Measurements from ENCODE around the gene RSPO3. TPM values are rescaled to one million over a fixed set of nuclear protein-coding genes. Genes with fewer than 3 reads are reported as not detected.

Gene RSPO3, protein sequence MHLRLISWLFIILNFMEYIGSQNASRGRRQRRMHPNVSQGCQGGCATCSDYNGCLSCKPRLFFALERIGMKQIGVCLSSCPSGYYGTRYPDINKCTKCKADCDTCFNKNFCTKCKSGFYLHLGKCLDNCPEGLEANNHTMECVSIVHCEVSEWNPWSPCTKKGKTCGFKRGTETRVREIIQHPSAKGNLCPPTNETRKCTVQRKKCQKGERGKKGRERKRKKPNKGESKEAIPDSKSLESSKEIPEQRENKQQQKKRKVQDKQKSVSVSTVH
- total RNA-seq (ENCODE audit: low replicate concordance): 5.4 and 32.3 TPM in 2 replicates
- long read RNA-seq, partial matches to known transcripts: 0 of 1 reads
- long read RNA-seq, other reads (novel, unspliced or antisense): 1 of 1 reads

DNA sequence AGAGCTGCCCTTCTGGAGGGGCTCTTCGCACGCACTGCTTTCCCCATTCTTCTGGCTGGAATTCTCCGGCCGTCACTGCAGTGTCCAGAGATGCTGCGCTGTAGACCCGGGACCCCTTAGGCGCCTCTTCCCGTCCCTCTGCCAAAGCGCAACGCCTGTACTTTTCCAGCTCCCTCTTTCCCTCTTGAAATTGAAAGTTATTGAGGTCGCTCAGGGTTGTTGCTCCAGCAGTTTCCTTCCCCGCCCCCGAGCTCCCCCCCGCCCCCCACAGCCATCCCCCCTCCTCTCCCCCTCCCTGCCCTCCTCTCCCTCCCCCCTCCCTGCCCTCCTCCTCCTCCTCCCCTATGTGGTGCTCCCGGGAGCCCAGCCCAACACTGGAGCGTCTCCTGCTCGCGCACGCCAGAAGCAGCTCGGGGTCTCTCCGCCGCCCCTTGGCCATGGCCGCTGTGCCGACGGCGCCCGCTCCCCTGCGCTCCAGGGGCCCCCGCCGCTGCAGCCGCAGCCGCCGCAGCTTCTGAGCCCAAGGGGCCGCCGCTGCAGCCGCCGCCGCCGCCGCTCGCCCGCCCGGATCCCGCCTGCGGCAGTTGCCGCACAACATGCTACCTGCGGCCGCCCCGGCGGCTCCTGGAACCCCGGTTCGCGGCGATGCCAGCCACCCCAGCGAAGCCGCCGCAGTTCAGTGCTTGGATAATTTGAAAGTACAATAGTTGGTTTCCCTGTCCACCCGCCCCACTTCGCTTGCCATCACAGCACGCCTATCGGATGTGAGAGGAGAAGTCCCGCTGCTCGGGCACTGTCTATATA is at the start of gene RSPO3:
Gene RSPO3 (plus strand): TSS at position 374 of the 804 bp plus-strand sequence. CDS start 522 bp downstream, outside the sequence.
- Mint-ChIP-seq H3K4me1 (ENCODE audit: unreplicated experiment) (peaks cover 26% of the 10 kb centered on the region), H3K9me3 (no peaks in the 10 kb centered on the region), H3K27ac (no peak within 1 kb of the TSS), H3K27me3 (peaks cover 75% of the 10 kb centered on the region), H3K4me3 (peak within 1 kb of the TSS; percentile 93), H3K36me3 (no peaks in the 10 kb centered on the region)
- TF ChIP-seq, protein P1, sequence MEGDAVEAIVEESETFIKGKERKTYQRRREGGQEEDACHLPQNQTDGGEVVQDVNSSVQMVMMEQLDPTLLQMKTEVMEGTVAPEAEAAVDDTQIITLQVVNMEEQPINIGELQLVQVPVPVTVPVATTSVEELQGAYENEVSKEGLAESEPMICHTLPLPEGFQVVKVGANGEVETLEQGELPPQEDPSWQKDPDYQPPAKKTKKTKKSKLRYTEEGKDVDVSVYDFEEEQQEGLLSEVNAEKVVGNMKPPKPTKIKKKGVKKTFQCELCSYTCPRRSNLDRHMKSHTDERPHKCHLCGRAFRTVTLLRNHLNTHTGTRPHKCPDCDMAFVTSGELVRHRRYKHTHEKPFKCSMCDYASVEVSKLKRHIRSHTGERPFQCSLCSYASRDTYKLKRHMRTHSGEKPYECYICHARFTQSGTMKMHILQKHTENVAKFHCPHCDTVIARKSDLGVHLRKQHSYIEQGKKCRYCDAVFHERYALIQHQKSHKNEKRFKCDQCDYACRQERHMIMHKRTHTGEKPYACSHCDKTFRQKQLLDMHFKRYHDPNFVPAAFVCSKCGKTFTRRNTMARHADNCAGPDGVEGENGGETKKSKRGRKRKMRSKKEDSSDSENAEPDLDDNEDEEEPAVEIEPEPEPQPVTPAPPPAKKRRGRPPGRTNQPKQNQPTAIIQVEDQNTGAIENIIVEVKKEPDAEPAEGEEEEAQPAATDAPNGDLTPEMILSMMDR (conservative IDR thresholded peaks at IDR 0.05): peak; percentile 36
- peak; percentile 72 for DNase-seq (ENCODE audit: extremely low spot score, unreplicated experiment)

DNA sequence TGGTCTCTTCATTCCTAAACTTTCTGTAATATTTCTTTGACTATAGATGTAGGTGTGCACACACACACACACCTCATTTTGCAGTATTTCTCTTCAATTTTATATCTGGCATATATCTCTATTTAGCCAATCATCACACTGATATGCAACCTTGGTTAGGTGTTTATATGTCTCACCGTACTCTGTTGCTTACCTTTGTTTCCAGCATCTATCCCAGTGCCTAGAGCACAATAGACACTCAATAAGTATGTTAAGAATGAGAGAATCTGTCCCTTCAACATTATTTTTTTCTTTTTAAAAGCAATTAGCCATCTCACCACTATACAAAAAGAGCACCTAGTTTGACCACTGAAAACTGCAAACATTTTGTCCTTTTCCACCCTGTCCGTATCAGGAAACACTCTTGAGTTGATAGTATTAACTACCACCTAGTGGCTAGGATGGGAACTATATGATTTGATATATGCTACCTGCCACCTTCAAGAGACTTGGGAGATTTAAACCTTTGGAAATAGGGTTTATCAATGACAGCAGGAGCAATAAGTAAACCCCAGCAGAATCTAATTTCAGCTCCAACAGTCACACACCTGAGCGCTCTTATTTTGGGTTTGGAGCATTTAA is 48.7 kb upstream of the RSPO3 start:
- no peak overlapping the region for H3K27ac Mint-ChIP-seq
- no peak overlapping the region for H3K4me3 Mint-ChIP-seq
- no peak for DNase-seq (ENCODE audit: extremely low spot score, unreplicated experiment)
- TF ChIP-seq, protein P1 (conservative IDR thresholded peaks at IDR 0.05): peak; percentile 72
- no peaks in the 10 kb centered on the region for H3K9me3 Mint-ChIP-seq
- H3K4me1 Mint-ChIP-seq (ENCODE audit: unreplicated experiment): no peaks in the 10 kb centered on the region
- no peaks in the 10 kb centered on the region for H3K36me3 Mint-ChIP-seq
- H3K27me3 Mint-ChIP-seq: no peaks in the 10 kb centered on the region

DNA sequence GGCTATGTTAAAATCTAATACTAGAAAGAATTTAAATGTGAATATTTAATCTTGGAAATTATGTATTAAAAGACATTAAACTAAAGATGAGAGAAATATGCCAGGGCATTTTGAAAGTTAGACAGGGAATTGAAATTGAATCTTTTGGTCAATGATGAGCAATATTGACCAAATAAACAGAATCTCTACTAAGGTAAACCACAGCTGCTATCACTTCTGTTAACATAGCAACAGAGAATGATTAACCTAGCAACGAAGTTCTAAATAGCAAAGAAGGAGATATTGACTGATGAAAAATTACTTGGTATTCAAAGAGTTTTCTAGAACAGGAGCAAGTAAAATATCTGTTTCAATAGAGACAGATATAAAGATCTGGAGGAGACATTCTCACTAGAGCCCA is 45.2 kb upstream of the RSPO3 start:
- DNase-seq (ENCODE audit: extremely low spot score, unreplicated experiment): no peak
- TF ChIP-seq, protein P1 (conservative IDR thresholded peaks at IDR 0.05): no peak
- no peaks in the 10 kb centered on the region for H3K36me3 Mint-ChIP-seq
- no peaks in the 10 kb centered on the region for H3K27me3 Mint-ChIP-seq
- no peak overlapping the region for H3K4me3 Mint-ChIP-seq
- H3K4me1 Mint-ChIP-seq (ENCODE audit: unreplicated experiment): peaks cover 7% of the 10 kb centered on the region
- no peaks in the 10 kb centered on the region for H3K9me3 Mint-ChIP-seq
- no peak overlapping the region for H3K27ac Mint-ChIP-seq

DNA sequence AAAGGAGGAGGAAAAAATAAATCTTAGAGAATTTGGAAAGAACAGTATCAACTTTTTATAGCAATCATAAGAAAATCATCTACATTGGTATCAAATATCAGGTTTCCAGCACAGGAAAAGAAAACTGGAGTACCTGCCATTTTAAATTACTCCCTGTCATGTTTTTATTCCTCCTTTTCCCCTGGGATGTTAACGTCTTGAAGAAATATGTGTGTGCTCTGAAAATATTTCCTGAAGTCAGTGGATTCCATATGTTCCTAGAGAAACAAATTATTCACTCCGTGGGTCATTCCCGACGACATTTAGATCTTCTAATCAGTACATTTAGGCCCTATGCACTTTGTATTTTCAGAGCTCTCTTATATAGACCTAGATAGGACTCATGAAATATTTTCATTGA is 42.0 kb upstream of the RSPO3 start:
- no peak overlapping the region for H3K4me3 Mint-ChIP-seq
- peaks cover 7% of the 10 kb centered on the region for H3K4me1 Mint-ChIP-seq (ENCODE audit: unreplicated experiment)
- H3K27me3 Mint-ChIP-seq: no peaks in the 10 kb centered on the region
- H3K27ac Mint-ChIP-seq: no peak overlapping the region
- TF ChIP-seq, protein P1 (conservative IDR thresholded peaks at IDR 0.05): no peak
- no peak for DNase-seq (ENCODE audit: extremely low spot score, unreplicated experiment)
- H3K36me3 Mint-ChIP-seq: no peaks in the 10 kb centered on the region
- peaks cover 9% of the 10 kb centered on the region for H3K9me3 Mint-ChIP-seq

DNA sequence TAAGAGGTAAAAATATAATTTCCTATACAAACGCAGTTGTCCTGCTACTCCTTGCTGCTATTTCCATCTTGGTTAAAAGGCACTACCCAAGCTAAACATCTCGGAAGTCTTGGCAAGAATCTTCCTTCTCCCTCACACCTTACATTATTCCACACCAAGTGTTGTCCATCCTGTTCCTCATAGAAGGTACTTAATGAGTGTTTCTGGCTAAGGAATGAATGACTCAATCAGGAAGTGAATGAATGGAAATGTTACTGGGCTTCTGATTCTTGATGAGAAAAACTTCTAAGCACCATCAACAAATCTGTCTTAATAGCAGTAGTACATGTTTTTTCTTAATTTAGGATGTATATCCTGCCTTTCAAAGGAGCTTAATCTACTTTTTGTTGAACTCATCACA is 40.6 kb upstream of the RSPO3 start:
- Mint-ChIP-seq H3K4me3 (no peak overlapping the region), H3K9me3 (peaks cover 9% of the 10 kb centered on the region), H3K27ac (no peak overlapping the region), H3K4me1 (ENCODE audit: unreplicated experiment) (peaks cover 7% of the 10 kb centered on the region), H3K27me3 (no peaks in the 10 kb centered on the region), H3K36me3 (no peaks in the 10 kb centered on the region)
- DNase-seq (ENCODE audit: extremely low spot score, unreplicated experiment): no peak
- TF ChIP-seq, protein P1 (conservative IDR thresholded peaks at IDR 0.05): no peak

All from type B pancreatic cell (in vitro differentiated cells).